ENCODE measurements around the gene NPC1L1. TPM values are rescaled to one million over a fixed set of nuclear protein-coding genes. Genes with fewer than 3 reads are reported as not detected.

The NPC1L1 gene
- total and polyA plus RNA-seq, 2 of the 4 experiments (the other 2 are of a cell fraction): 0.07 TPM; not detected in 1

- ChIA-PET CTCF (no interaction called here), POLR2A (ENCODE audit: unreplicated experiment) (no interaction called here)
- H3K36me3 ChIP-seq (ENCODE audit: control insufficient read depth, insufficient read depth, low read length): no peaks in the 10 kb centered on the region
- H3K79me1 ChIP-seq (ENCODE audit: low read depth in 1 of 2, low read length in 2 of 2): no peaks in the 10 kb centered on the region
- no peak overlapping the region for H3K4ac ChIP-seq (ENCODE audit: low read depth, low read length)
- no peak overlapping the region for H3K9ac ChIP-seq (ENCODE audit: low read depth, low read length)
- no peak overlapping the region for H4K8ac ChIP-seq (ENCODE audit: low read depth in 2 of 2, low read length in 2 of 2)
- in situ Hi-C loops (cut with MboI; ENCODE audit: low sequenced_read_pairs) (no loop called here), intact Hi-C loops (cut with micrococcal nuclease) (no loop called here), dilution Hi-C loops (cut with HindIII; ENCODE audit: low sequenced_read_pairs, unreplicated experiment) (no loop called here)
- H4K20me1 ChIP-seq (ENCODE audit: insufficient read depth, low read length): no peaks in the 10 kb centered on the region
- no peak overlapping the region for H4K5ac ChIP-seq (ENCODE audit: low read depth, low read length)
- H3K4me1 ChIP-seq (ENCODE audit: control insufficient read depth, insufficient read depth, low read length): peaks cover 16% of the 10 kb centered on the region
- H3K18ac ChIP-seq (ENCODE audit: low read depth, low read length): no peak overlapping the region
- H4K91ac ChIP-seq (ENCODE audit: insufficient read depth, low read depth, low read length): no peak overlapping the region
- no peak for TF ChIP-seq CHD1 (IDR thresholded peaks at IDR 0.05; ENCODE audit: low read depth, low read length)
- no peak for TF ChIP-seq CEBPB (IDR thresholded peaks at IDR 0.05; ENCODE audit: low read depth, low read length)
- no peak for TF ChIP-seq RAD21 (IDR thresholded peaks at IDR 0.05; ENCODE audit: low read length)
- no peak for TF ChIP-seq MXI1 (IDR thresholded peaks at IDR 0.05; ENCODE audit: borderline replicate concordance, low read depth, low read length)
- TF ChIP-seq FOS (IDR thresholded peaks at IDR 0.05; ENCODE audit: low read depth, low read length): no peak
- TF ChIP-seq MAZ (IDR thresholded peaks at IDR 0.05; ENCODE audit: borderline replicate concordance, low read depth, low read length): no peak
- no peak for TF ChIP-seq NFE2L2 (IDR thresholded peaks at IDR 0.05; ENCODE audit: low read depth, low read length)
- TF ChIP-seq CTCF (conservative IDR thresholded peaks at IDR 0.05; ENCODE audit: low read depth, low read length): no peak
- TF ChIP-seq POLR2A (IDR thresholded peaks at IDR 0.05; ENCODE audit: low read depth, low read length): no peak
- H2AFZ ChIP-seq (replicated peaks; ENCODE audit: low read length, poor library complexity): no peak overlapping the region
- ATAC-seq (ENCODE audit: low read depth): no peak
- H3K14ac ChIP-seq (replicated peaks; ENCODE audit: low read depth, low read length): no peak overlapping the region
- no peak overlapping the region for H3K56ac ChIP-seq (ENCODE audit: extremely low read depth, insufficient read depth, low read length)
- H3K27me3 ChIP-seq (ENCODE audit: control insufficient read depth, insufficient read depth, low read length): no peaks in the 10 kb centered on the region
- H3K4me2 ChIP-seq (ENCODE audit: low read depth, low read length): no peak overlapping the region
- no peak overlapping the region for H3K23ac ChIP-seq (ENCODE audit: low read depth, low read length)
- H2AK5ac ChIP-seq (ENCODE audit: low read depth, low read length): no peak overlapping the region
- no peak overlapping the region for H2BK120ac ChIP-seq (ENCODE audit: low read depth, low read length)
- H3K9me1 ChIP-seq (ENCODE audit: insufficient read depth, low read length): peaks cover 24% of the 10 kb centered on the region
- H3K9me3 ChIP-seq (ENCODE audit: control insufficient read depth, insufficient read depth, low read length): no peaks in the 10 kb centered on the region
- WGBS, 2 experiments (ENCODE audit: extremely low coverage in 2 of 2, insufficient read length in 1 of 2): 100% methylated on average over 2 of the region's 6 CpGs; no CpG with 5 or more reads in 1 of the 2 experiments
- DNase-seq: no peak
- H2BK5ac ChIP-seq (ENCODE audit: low read depth, low read length, poor library complexity, severe bottlenecking): no peak overlapping the region
- BruUV-seq (replicated peaks): no TSS peak
- H2BK15ac ChIP-seq (ENCODE audit: low read depth, low read length): no peak overlapping the region
- no peak overlapping the region for H2AK9ac ChIP-seq (replicated peaks; ENCODE audit: low read depth, low read length, poor library complexity)
- H3K4me3 ChIP-seq (ENCODE audit: insufficient read depth, low read depth, low read length): no peak overlapping the region
- no peak overlapping the region for H2BK20ac ChIP-seq (ENCODE audit: low read depth, low read length)
- no peak overlapping the region for H3K27ac ChIP-seq (ENCODE audit: insufficient read depth, low read length)
Measured at GRCh38 chr7:44537442-44537841, 3.7 kb downstream of the NPC1L1 start.
